NCI-H187 (cell line): Measurements from ENCODE around the gene RBM19.
"Not testable (repeated sequence)": the region's sequence is repeated elsewhere in the genome, so short reads cannot be mapped to it uniquely, and the experiment has no call there.

Experiments
- DNase-seq, 2 experiments: peaks; one replicate each; lab custom pipeline; 2025; lab: John Stamatoyannopoulos, UW

RBM19 gene

DNA sequence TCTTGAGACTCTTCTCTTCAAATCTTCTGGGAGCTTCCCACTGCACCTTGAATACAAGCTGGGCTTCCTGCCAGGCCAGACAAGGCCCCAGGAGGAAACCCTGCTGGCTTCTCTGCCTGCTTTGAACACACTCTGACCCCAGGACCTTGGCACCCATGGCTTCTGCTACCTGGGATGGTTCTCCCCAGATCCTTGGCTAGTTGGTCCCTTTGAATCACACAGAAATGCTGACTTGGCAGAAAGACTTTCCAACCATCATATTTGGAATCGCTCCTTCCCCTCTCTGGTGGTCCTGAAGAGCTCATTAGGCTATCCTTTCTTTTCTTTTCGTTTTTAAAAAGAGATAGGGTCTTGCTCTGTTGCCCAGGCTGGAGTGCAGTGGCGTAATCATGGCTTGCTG is 132.7 kb downstream of the RBM19 start:
- no peak for DNase-seq

DNA sequence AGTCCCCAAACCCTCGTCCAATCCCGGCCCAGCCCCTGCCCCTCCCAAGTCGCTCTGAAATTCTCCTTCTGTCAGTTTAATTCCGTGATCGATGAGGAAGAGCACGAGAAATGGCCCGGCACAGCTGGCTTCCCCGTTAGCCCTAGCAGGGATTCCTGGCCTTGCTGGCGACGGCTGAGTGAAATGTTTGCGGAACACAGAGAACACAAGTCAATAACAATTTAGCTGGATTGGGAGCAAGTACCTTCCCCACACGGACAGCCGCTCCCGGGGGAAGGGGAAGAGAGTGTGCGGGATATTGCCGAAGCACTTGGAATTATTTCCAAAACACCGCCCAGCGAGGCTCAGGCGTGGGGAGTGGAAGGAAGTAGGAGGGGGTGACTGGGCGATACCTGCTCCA is 134.6 kb downstream of the RBM19 start:
- DNase-seq = no peak

DNA sequence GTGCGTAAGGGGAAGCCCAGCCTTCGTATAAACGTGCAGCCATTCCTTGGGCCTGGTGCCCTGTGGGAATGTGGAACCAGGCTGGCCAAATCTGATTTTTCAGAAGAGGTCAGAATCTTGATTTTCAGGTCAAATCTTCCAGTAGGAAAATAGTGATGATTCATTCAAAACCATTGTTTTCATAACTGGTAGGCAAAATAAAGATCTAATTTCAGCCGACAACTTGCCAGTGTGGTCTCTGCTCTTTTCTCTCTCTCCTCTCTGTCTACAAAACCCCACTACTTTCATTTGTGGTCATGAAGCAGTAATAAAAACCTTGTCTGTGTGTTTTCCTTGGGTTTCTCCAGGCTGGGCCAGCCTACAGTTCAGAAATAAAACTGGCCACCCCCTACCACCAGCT is 135.1 kb downstream of the RBM19 start:
- DNase-seq = no peak

DNA sequence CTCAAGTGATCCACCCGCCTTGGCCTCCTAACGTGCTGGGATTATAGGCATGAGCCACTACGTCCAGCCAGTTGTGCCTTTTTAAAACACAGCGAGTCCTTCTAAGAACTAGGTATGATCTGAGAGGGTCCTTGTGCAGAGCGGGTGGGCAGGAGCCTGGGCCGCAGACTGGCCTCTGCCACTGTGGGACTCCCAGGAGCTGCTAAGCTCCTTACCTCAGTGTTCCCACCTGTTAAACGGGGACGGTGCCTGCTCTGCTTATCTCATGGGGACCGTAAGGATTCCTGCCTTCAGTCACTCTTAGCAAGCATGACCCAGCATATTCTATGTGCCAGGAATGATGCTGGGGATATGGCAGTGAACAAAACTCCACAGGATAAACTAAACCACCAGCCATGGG is 136.9 kb downstream of the RBM19 start:
- no peak for DNase-seq

DNA sequence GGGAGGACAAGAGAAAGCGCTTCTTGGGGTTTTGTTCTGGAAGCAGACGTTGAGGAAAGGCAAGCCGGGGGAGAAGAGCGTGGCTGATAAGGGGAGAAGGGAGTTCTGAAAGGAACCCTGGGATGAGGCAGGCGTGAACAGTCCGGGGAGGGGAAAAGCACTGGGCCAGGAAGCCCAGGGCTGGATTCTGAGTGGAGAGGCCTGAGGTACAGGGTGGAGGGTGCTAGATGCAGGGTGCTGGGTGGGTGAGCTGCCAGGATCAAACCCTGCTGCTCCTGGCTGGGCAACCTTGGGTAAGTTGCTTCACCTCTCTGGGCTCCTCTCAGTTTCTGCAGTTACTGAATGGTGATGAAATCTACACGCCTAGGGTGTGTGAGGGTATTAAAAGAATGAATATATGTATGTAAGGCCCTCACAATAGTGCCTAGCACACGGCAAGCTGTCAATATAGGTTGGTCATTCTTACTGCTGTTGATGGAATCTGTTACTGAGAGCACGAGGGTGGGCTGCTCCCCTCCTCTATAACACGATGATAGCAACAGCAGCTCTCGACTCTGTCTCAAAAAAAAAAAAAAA is 138.5 kb downstream of the RBM19 start:
- no peak for DNase-seq

DNA sequence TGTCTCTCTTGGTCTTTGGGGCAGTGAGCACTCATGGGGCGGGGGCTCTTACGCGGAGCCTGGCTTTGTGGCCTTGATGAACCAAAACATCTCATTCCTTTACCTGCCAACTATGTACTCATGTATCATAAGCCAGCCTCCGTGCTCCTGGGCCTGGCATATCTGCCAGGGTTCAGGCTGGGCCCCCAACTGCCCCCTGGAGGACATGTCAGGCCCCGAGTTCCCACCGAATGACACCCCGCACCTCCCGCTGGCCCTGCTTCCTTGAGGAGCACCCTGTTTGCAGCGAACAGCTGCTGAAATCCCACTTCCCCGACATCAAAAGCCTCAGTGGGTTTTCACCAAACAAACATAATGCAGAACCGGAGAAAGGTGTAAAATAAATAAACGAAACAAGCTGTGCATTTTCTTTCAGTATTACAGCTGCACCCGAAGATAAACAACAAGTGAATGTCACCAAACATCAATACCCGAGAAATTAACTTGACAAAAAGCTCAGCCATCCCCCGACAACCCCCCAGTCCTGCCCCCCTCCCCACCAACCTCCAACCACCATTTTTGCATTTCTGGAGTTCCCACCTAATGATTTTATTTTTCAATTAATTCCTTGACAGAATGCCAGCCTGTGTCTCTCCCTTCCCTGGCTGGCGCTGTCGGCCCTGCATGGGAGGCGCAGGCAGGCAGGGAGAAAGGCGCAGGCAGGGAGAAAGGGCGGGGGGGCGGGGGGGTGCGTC is 139.2 kb downstream of the RBM19 start:
- DNase-seq = no peak

DNA sequence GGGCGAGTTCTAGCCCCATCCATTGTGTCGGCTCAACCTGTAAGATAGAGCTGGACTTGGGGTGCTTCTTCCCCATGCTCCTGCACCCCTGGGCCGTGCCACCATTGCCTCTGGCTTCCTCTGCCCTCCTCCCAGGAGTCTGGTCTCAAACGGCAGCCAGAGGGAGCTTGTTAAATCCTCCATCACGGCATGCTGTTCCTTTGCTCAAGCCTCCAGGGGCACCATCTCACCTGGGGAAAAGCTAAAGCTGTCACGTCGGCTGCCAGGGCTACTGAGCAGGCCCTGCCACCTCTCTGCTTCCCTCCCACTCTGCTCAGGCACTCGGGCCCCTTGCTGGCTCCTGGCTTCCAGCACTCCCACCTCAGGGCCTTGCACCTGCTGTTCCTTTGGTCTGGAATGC is 140.4 kb downstream of the RBM19 start:
- DNase-seq = no peak

DNA sequence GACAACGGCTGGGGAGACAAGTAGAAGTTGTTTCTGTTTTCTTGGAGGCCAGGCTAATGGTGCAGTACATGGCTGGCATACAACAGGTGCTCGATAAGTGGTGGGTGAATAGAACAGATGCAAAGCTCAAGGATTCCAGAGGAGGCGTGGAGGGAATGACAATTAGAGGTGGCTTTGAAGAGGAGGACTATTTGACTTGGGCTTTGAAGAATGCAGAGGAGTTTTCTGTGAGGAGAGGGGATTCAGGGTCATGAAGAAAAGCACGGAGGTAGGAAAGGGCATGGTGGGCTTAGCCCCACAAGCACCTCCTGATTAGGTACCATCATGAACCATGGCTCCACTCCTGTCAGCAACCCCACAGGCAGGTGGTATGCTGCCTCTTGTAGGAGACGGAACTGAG is 142.3 kb downstream of the RBM19 start:
- no peak for DNase-seq

DNA sequence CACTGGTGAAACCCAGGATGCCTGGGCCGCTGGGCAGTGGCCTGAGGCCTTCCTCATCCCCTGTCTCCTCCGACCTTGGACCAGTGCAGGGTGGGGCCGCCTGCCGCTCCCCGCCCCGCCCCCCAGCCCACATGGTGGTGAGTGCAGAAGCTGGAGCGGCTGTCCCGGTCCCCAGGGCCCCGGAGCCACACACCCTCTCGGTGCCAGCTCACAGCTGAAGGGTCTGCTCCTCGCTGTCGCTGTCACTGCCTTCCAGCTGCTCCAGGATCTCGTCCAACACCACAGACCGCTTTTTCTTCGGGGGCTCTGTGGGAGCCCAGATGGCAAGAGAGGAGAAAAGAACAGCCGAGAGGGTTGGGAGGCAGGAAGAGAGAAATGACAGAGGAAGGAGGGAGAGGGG is 143.1 kb downstream of the RBM19 start:
- DNase-seq = no peak

DNA sequence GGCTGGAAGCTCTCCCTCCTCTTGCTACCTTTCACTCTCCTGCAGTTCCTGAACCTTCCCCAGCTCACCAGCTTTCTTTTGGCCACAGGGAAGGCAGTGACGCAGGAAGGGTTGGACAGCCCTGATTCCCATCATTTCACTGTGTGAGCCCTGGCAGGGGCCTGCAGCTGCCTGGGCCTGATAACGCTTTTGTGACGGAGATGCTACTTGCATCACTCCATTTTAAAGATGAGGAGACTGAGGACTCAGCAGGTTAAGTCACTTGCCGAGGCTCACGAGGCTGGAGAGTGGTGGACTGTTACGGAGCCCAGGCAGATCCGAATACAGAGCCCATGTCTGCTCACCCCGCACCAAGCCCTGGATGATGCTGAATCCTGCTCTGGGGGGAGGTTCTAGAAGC is 145.3 kb downstream of the RBM19 start:
- DNase-seq = no peak

DNA sequence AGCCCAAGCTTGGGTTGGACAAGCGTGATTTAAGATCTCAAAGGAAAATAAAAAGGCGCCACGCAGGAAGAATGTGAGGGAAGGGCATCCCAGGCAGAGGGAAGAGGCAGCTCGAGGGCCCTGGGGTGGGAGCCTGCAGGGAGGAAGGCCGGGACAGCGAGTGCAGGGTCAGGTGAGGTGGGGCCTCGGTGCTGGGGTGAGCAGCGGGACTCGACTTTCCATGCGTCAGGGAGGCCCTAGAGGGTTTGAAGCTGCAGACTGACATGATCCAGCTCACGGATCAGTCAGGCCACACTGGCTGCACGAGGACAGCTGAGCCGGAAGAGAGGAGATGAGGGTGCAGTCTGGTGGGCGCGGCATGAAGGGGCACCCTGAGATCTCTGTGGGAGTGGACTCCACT is 145.8 kb downstream of the RBM19 start:
- DNase-seq = no peak

DNA sequence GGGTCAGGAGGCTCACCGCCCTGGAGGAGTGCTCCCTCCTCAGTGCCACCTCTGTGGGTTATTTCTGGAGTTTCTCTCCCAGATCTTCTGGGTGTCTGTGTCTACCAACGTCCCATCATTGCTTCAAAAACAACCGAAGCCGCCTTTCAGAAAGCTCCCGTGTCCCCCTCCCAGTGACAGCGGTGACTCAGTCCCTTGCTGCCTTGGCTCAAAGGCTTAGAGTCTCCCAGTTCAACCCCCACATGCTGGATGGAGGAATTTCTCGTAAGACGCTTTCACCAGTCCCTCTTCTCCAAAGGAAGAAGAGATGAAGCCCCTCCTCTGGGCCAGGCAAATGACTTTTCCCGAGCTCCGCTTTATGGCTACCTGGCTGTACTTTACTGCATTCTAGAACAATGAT is 146.6 kb downstream of the RBM19 start:
- DNase-seq = no peak

DNA sequence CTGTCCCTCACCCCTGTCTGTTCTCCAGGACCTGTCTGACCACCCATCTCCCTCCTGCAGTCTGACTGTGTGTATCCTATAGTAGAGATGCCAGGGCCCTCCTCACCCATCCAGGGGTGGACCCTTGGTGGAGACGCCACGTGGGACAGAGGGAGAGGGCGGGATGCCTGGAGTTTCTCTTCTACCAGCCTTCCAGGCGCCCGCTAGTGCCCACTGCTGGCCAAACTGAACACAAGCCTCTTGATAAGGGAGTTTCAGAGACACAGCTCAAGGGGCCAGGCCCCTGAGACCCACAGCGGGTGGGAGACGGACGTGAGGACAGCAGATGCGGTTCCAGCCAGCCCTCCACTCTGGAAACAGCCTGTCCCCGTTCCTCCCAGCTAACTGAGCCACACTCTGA is 147.3 kb downstream of the RBM19 start:
- DNase-seq = no peak

DNA sequence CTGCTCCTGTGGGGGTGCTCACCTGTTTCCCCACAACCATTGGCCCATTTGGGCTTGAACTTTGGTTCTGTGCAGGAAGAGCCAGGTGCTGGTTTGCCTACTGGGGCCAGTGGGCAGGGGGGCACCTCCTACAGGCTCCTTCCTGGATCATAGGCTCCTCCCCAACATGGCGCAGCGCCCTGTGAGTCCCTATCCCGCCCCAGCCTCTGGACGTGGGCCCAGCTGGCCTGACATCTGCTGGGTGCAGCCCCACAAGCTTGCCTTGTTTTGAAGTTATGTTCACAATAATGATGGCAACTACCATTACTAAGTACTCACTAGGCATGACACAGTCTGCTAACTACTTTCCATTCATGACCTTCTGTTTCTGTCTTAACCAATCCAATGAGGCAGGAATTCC is 147.8 kb downstream of the RBM19 start:
- DNase-seq = no peak

DNA sequence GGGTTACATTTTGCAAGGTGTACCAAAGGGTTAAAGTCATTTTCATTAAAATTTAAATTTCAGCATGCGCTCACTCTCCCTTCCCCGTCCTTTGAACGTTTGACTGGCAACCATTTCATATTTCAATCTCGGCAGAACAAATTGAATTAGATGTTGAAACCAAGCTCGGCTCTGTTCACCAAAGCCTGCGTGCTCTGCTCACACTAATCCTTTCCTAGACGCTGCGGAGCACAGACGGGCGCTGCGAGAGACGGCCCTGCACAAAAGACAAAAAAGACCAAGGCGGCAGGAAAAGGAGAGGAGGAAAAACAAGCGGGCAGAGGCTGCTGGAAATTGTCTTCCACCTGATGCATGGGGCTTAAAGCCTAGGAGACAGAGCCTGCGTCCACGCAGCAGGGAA is 149.3 kb downstream of the RBM19 start:
- DNase-seq = no peak

DNA sequence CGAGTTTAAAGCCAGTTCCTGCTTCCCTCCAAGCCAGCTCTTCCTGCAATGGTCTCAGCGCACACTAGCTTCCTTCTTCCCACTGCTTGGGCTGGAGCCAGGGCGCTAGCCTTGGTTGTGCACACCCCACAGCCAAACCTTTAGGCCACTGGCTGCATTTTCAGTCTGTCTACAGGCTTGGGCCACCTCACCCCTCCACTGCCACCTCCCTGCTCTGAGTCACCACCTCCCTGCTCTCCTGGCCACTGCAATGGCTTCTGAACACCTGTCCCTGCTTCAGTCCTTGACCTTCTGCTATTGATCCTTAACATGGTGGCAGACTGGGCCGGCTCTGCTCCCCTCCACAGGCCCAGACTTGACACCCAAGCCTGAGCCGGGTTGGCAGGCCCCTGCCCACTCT is 151.1 kb downstream of the RBM19 start:
- DNase-seq = no peak

DNA sequence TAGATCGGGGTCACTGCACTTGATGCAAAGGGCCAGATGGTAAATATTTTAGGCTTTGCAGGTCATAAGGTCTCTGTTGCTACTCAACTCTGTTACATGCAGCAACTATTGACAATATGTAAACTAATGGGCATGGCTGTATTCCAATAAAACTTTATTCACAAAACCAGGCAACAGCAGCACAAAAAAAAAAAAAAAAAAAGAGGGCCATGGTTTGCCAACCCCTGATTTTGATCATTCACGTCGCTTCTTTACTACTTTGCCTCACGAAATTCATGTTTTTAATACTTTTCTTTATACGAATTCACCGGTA is 152.9 kb downstream of the RBM19 start:
- DNase-seq = no peak

DNA sequence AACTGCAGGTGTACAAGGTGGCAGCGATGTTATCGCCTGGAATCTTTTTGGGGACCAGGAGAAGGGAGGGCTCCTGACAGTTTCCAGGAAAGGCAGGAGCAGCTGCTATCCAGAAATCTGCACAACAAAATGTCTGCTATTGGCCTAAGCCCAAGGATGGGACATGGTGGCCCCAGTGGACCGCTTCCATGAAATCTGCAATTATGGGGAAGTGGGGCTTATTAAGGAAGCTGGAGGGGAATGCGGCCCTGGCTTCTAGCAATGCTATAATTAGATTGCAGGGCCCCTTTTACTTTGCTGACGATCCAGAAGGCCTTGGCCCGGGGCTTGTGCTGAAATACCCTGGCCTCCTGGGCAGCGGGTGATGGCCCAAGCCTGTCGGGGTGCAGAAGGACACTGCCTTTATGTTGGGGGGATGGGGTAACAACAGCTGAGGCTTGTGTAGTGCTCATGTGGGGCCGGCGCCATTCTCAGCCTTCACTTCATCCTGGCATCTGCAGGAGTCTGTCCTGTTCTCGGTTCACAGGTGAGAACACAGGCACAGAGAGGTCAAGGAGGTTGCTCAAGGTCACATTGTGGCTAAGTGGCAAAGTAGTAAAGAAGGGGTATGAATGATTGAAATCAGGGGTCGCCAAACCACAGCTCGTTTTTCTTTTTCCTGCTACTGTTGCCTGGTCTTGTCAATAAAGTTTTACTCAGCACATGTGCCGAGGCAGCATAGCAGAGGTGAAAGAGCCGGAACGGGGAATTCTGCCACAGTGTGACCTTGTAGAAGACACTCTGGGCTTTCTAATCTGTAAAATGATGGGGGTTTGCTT is 153.5 kb downstream of the RBM19 start:
- no peak for DNase-seq

DNA sequence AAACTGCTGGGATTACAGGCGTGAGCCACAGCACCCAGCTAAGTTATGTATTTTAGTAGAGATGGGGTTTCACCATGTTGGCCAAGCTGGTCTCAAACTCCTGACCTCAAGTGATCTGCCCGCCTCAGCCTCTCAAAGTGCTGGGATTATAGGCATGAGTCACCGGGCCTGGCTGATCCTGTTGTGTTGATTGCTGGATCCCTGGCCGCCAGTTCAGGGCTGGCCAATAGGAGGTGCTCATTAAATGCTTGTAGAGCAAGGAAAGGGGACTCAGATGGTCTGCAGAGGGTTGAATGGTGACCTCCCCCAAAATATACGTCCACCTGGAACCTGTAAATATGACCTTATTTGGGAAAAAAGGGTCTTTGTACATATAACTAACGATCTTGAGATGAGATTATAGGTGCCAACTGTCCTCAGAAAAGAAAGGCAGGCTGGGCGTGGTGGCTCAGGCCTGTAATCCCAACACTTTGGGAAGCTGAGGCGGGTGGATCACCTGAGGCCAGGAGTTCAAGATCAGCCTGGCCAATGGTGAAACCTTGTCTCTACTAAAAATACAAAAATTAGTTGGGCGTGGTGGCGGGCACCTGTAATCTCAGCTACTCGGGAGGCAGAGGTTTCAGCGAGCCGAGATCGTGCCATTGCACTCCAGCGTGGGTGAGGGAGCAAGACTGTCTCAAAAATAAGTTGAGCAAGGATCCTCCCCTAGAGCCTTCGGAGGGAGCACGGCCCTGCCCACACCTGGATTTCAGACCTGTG is 156.5 kb downstream of the RBM19 start:
- DNase-seq = not testable (repeated sequence)

DNA sequence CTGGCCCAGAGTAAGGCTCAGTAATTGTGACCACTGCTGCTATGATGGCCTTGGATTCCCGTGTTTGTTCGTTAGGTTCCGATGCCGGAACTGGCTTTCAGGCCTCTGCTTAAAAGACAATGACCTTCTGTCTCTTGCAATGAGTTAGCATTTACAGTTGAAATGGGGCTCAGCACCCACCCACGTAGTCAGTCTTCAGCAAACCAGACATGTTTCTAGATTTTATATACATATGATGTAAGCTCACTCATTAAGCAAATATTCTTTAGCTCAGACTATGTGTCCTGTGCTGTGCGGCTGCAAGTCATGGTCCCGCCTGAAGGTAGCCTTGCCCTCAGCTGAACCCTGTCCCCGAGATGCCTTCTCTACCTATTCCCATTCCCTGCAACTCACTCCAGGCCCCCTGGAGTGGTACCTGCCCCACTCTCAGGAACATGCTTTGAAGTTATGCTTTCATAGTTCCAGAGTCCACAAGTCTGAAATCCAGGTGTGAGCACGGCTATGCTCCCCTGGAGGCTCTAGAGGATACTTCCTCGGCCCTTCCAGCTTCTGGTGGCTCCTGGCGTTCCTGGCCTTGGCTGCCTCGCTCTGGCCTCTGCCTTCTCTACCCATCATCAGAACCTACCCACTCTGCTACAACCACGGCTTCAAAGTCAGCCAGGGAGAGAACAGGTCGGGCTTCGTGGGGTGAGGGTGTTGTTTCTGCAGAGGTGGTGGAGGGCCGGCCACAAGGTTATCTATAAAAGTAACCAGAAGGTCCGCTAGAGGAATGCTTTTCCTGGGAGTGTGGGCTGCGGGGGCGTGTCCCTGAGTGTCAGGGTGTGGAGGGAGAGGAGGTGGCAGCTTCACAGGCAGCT is 157.8 kb downstream of the RBM19 start:
- DNase-seq = no peak

DNA sequence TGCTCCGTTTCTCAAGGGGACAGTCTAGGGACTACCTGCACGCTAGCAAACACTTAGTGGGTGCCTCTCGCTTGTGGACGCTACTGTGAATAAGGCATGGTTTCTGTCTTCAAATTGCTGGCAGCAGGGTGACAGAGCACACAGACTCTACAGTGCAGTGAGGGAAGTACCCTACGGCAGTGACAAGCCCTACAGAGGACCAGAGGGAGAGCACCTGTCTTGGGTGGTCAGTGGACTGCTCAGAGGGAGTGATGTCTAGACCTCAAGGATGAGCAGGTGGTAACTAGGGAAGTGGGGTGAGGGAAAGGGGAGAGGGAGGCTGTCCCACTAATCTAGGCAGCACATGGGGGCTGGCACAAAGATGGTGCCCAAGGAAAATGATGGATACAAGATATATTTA is 160.5 kb downstream of the RBM19 start:
- DNase-seq = no peak
